SK-N-SH treated with all-trans-retinoic acid at 6 μM for 48 hours (cell line): ENCODE data around the gene PRKAG2.

Source experiments
- ARNTL ChIP-seq: fragments of 450-650 bp; formaldehyde crosslinking; IDR thresholded peaks from 2 replicates; pipeline ENCODE4 v1.5.0; 2020; ENCODE audit warnings: low read depth, mild to moderate bottlenecking, moderate library complexity, borderline replicate concordance
- CSDC2 ChIP-seq: fragments of 250-450 bp; sonication (Bioruptor Pico); IDR thresholded peaks from 2 replicates; pipeline ENCODE4 v1.5.0; 2020; ENCODE audit warnings: mild to moderate bottlenecking, moderate library complexity
- RARB ChIP-seq: fragments of 250-450 bp; sonication (Bioruptor Pico); IDR thresholded peaks from 2 replicates; pipeline ENCODE4 v1.8.0; 2021; ENCODE audit warnings: mild to moderate bottlenecking, moderate library complexity
- ZC3H10 ChIP-seq: fragments of 250-450 bp; sonication (Bioruptor Pico); IDR thresholded peaks from 2 replicates; pipeline ENCODE4 v1.5.1; 2021; ENCODE audit warnings: mild to moderate bottlenecking, moderate library complexity
- ZFP3 ChIP-seq: fragments of 250-450 bp; sonication (Bioruptor Pico); IDR thresholded peaks from 2 replicates; pipeline ENCODE4 v1.5.0; 2020; ENCODE audit warnings: mild to moderate bottlenecking, moderate library complexity
- ZFP30 ChIP-seq: fragments of 450-650 bp; formaldehyde crosslinking; IDR thresholded peaks from 2 replicates; pipeline ENCODE4 v1.5.0; 2022; ENCODE audit warnings: mild to moderate bottlenecking, moderate library complexity
- ZNF70 ChIP-seq: fragments of 450-650 bp; formaldehyde crosslinking; IDR thresholded peaks from 2 replicates; pipeline ENCODE4 v1.5.0; 2020; ENCODE audit warnings: mild to moderate bottlenecking, moderate library complexity

- TF ChIP-seq ARNTL (CRISPR knock-in tag) (no peak), RARB (CRISPR knock-in tag) (no peak), ZFP30 (CRISPR knock-in tag) (no peak), ZC3H10 (CRISPR knock-in tag) (no peak), ZFP3 (CRISPR knock-in tag) (no peak), CSDC2 (no peak), ZNF70 (CRISPR knock-in tag) (no peak)
Measured at GRCh38 chr7:151773797-151774196, 103.1 kb downstream of the PRKAG2 start.
